Measurements from ENCODE around the gene CCDC93. TPM values are rescaled to one million over a fixed set of nuclear protein-coding genes. Genes with fewer than 3 reads are reported as not detected.

CCDC93 gene, protein sequence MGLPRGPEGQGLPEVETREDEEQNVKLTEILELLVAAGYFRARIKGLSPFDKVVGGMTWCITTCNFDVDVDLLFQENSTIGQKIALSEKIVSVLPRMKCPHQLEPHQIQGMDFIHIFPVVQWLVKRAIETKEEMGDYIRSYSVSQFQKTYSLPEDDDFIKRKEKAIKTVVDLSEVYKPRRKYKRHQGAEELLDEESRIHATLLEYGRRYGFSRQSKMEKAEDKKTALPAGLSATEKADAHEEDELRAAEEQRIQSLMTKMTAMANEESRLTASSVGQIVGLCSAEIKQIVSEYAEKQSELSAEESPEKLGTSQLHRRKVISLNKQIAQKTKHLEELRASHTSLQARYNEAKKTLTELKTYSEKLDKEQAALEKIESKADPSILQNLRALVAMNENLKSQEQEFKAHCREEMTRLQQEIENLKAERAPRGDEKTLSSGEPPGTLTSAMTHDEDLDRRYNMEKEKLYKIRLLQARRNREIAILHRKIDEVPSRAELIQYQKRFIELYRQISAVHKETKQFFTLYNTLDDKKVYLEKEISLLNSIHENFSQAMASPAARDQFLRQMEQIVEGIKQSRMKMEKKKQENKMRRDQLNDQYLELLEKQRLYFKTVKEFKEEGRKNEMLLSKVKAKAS
- 64.5 TPM for total RNA-seq (ENCODE audit: unreplicated experiment)
- long read RNA-seq, full-length matches to known transcripts, result 2 of 18 reads
- long read RNA-seq, partial matches to known transcripts, result 11 of 18 reads
- long read RNA-seq, other reads (novel, unspliced or antisense), result 5 of 18 reads

DNA sequence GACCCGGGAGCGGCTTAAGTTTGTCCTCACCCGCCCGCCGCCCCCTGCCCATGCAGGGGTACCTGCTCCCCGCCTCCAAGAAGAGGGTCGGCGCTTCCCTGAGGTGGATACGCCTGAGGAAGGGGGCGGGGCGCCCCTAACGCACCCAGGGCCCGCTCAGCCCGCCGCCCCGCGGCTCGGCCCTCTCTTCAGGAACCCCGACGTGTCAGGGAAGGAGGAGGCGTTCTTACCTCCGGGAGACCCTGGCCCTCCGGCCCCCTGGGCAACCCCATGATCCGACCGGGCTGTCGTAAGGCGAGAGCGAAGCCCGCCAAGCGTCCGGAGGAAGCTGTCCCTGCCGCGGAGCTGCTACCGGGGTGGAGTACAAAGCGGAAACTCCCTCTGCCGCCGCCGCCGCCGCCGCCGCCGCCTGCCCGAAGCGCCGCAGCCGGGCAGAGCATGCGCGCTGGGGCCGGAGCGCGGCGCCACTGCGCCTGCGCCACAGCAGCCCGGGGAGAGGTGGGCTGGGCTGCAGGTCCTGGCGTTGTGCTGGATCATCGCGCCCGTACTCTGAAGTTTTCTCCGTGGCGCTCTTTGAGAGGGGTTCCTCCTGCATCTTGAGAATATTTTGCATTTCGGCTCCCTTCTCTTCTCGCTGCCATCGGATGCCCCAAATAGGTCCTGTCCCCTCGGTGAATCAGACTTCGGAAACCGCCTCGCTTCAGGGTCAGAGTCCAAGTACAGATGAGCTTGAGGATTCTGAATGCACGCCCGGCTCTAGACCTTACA is at the start of gene CCDC93:
Gene CCDC93 (minus strand): TSS at position 347 of the 768 bp plus-strand sequence. CDS start 75 bp downstream, at position 272.
- TF ChIP-seq, protein P1, sequence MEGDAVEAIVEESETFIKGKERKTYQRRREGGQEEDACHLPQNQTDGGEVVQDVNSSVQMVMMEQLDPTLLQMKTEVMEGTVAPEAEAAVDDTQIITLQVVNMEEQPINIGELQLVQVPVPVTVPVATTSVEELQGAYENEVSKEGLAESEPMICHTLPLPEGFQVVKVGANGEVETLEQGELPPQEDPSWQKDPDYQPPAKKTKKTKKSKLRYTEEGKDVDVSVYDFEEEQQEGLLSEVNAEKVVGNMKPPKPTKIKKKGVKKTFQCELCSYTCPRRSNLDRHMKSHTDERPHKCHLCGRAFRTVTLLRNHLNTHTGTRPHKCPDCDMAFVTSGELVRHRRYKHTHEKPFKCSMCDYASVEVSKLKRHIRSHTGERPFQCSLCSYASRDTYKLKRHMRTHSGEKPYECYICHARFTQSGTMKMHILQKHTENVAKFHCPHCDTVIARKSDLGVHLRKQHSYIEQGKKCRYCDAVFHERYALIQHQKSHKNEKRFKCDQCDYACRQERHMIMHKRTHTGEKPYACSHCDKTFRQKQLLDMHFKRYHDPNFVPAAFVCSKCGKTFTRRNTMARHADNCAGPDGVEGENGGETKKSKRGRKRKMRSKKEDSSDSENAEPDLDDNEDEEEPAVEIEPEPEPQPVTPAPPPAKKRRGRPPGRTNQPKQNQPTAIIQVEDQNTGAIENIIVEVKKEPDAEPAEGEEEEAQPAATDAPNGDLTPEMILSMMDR (IDR thresholded peaks at IDR 0.05; ENCODE audit: unreplicated experiment), result no peak
- Mint-ChIP-seq H3K27me3 (ENCODE audit: unreplicated experiment) (peaks cover 2% of the 10 kb centered on the region), H3K9me3 (ENCODE audit: unreplicated experiment) (peaks cover 5% of the 10 kb centered on the region), H3K4me1 (ENCODE audit: unreplicated experiment) (peaks cover 26% of the 10 kb centered on the region), H3K36me3 (ENCODE audit: low read depth, unreplicated experiment) (no peaks in the 10 kb centered on the region), H3K27ac (ENCODE audit: unreplicated experiment) (peak within 1 kb of the TSS; percentile 41), H3K4me3 (ENCODE audit: unreplicated experiment) (peak within 1 kb of the TSS; percentile 96)
- DNase-seq (ENCODE audit: low spot score), result peak; percentile 91

DNA sequence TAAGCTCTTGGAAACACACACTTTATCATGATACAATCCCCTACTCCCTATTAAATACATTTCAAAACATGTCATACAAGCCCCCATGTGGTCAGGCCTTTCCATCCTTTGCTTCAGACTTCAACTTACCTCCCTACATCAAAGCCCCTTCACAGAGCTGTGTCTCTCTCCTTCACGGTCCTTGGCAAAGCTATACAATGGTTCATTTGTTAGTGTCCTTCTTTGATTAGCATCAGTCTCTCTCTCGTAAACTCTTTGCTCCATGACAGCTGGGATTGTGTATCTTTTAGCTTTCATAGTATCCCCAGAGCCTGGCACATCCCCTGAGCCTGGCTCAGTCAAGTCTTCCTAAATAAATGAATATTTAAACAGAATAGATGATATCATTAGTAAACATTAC is 48.8 kb upstream of the CCDC93 start:
- TF ChIP-seq, protein P1 (IDR thresholded peaks at IDR 0.05; ENCODE audit: unreplicated experiment), result no peak
- Mint-ChIP-seq H3K9me3 (ENCODE audit: unreplicated experiment) (no peaks in the 10 kb centered on the region), H3K27me3 (ENCODE audit: unreplicated experiment) (no peaks in the 10 kb centered on the region), H3K36me3 (ENCODE audit: low read depth, unreplicated experiment) (no peaks in the 10 kb centered on the region), H3K27ac (ENCODE audit: unreplicated experiment) (no peak overlapping the region), H3K4me3 (ENCODE audit: unreplicated experiment) (no peak overlapping the region), H3K4me1 (ENCODE audit: unreplicated experiment) (peaks cover 12% of the 10 kb centered on the region)
- no peak for DNase-seq (ENCODE audit: low spot score)

DNA sequence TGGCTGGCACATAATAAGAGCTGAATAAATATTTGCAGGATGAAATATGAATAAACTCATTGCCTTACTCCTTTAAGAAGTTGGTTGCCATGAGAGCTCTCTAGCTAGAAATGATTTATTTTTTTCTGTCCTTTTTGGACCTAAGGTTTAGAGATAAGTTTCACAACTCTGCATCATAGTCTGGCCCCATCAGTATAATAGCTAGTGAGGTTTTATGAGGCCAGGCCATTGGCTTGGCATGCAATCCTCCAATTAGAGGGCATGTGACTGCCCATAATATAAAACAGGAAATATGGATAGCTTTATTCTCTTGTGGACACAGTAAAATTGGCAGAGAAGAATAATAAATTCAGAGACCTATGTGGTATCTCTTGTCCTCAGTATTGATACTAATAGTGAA is 48.2 kb upstream of the CCDC93 start:
- Mint-ChIP-seq H3K27ac (ENCODE audit: unreplicated experiment) (no peak overlapping the region), H3K9me3 (ENCODE audit: unreplicated experiment) (no peaks in the 10 kb centered on the region), H3K36me3 (ENCODE audit: low read depth, unreplicated experiment) (no peaks in the 10 kb centered on the region), H3K27me3 (ENCODE audit: unreplicated experiment) (no peaks in the 10 kb centered on the region), H3K4me3 (ENCODE audit: unreplicated experiment) (no peak overlapping the region), H3K4me1 (ENCODE audit: unreplicated experiment) (peaks cover 12% of the 10 kb centered on the region)
- no peak for DNase-seq (ENCODE audit: low spot score)
- TF ChIP-seq, protein P1 (IDR thresholded peaks at IDR 0.05; ENCODE audit: unreplicated experiment), result no peak

DNA sequence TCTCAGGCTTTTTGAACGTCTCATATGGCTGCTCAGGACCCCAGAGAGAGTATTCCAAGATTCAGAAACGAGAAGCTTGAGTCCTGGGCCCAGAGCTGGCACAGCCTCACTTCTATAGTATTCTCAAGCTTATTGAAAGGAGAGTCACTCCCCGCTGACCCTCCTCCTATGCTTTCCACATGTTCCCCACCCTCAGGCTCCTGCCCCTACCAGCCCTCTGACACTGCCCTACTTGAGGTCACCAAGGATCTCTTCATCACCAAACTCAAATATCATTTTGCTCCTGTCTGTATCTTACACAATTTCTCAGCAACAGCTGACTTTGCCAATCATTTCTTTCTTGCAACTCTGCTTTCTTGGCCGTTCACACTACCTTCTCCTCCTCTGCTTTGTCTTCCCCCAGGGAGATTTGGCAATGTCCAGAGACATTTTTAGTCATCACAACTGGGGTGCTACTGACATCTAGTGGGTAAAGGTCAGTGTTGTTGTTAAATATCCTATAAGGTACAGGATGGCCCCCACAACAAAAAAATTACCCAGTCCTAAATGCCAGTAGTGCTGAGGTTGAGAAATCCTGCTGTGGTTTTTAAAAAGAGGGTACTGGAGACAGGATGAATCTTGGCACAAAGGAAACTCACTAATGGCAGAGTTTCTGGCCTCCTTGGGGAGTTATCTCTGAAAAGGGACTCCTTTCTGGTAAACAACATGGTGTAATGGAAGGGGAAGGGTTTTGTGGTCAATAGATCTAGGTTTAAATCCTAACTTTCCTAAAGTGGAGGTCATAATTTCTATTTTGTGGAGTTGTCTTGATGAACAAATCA is 47.5 kb upstream of the CCDC93 start:
- Mint-ChIP-seq H3K27ac (ENCODE audit: unreplicated experiment) (no peak overlapping the region), H3K4me1 (ENCODE audit: unreplicated experiment) (peaks cover 12% of the 10 kb centered on the region), H3K27me3 (ENCODE audit: unreplicated experiment) (no peaks in the 10 kb centered on the region), H3K4me3 (ENCODE audit: unreplicated experiment) (no peak overlapping the region), H3K9me3 (ENCODE audit: unreplicated experiment) (no peaks in the 10 kb centered on the region), H3K36me3 (ENCODE audit: low read depth, unreplicated experiment) (no peaks in the 10 kb centered on the region)
- peak; percentile 26 for DNase-seq (ENCODE audit: low spot score)
- TF ChIP-seq, protein P1 (IDR thresholded peaks at IDR 0.05; ENCODE audit: unreplicated experiment), result peak; percentile 29
